ENCODE data around the gene FZD8.

- TF ChIP-seq CTCF (IDR thresholded peaks at IDR 0.05), result no peak
- TF ChIP-seq POLR2A (IDR thresholded peaks at IDR 0.05), result no peak
- no peak for TF ChIP-seq EP300 (IDR thresholded peaks at IDR 0.05)
- TF ChIP-seq POLR2AphosphoS5 (IDR thresholded peaks at IDR 0.05), result no peak
Observed at GRCh38 chr10:35652824-35653223, 10.7 kb upstream of the FZD8 start.

Measured in gastroesophageal sphincter (tissue), 3 donors.